ENCODE data around the gene OARD1. TPM values are rescaled to one million over a fixed set of nuclear protein-coding genes. Genes with fewer than 3 reads are reported as not detected.

The OARD1 gene
- total RNA-seq, 1 experiment from 2014 or later, result 12.9 TPM

- Histone ChIP-seq H3K27me3 (replicated peaks) (no peaks in the 10 kb centered on the region), H3K27ac (no peak overlapping the region)
Measured at GRCh38 chr6:41065550-41066026, 6.6 kb downstream of the OARD1 start.

GRCh38 chr6:41064841-41065240, 7.3 kb downstream of the OARD1 start:
- no peak overlapping the region for H3K4me3 ChIP-seq

More at GRCh38 chr6:41065550-41066026, 6.6 kb downstream of the OARD1 start:
- no peak for DNase-seq (ENCODE audit: low read depth in 1 of 2, low spot score in 2 of 2)
- Histone ChIP-seq H3K9me3 (replicated peaks) (no peaks in the 10 kb centered on the region), H3K36me3 (peaks cover 15% of the 10 kb centered on the region), H3K4me1 (replicated peaks) (no peaks in the 10 kb centered on the region), H3K4me3 (no peak overlapping the region)

DNA sequence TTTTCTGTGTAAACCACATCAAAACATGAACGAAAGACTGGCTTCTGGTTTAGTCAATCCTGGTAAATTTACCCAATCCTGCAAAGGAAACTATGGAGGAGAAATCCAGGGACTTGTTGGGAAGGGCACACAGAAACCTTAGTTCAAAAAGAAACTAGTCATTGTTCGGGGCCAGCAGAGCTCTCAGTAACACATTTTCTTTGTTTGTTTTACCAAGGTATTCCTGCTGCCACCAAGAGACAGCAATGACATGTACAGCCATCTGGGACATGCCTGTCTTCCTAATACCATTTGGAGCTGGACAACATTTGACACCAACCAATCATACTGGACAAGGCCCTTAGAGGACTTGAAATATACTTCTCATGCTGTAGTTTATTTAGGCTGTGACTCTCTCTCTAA, 8.3 kb downstream of the OARD1 start:
- no peak overlapping the region for H3K4me3 ChIP-seq
- peaks cover 15% of the 10 kb centered on the region for H3K36me3 ChIP-seq
- no peaks in the 10 kb centered on the region for H3K27me3 ChIP-seq (replicated peaks)
- H3K4me1 ChIP-seq (replicated peaks), result no peaks in the 10 kb centered on the region
- no peak for DNase-seq (ENCODE audit: low read depth in 1 of 2, low spot score in 2 of 2)
- no peak overlapping the region for H3K27ac ChIP-seq
- no peaks in the 10 kb centered on the region for H3K9me3 ChIP-seq (replicated peaks)

More at GRCh38 chr6:41064841-41065240, 7.3 kb downstream of the OARD1 start:
- Histone ChIP-seq H3K9me3 (replicated peaks) (no peaks in the 10 kb centered on the region), H3K27me3 (replicated peaks) (no peaks in the 10 kb centered on the region), H3K4me1 (replicated peaks) (no peaks in the 10 kb centered on the region), H3K36me3 (peaks cover 15% of the 10 kb centered on the region), H3K27ac (no peak overlapping the region)
- DNase-seq (ENCODE audit: low read depth in 1 of 2, low spot score in 2 of 2), result no peak

DNA sequence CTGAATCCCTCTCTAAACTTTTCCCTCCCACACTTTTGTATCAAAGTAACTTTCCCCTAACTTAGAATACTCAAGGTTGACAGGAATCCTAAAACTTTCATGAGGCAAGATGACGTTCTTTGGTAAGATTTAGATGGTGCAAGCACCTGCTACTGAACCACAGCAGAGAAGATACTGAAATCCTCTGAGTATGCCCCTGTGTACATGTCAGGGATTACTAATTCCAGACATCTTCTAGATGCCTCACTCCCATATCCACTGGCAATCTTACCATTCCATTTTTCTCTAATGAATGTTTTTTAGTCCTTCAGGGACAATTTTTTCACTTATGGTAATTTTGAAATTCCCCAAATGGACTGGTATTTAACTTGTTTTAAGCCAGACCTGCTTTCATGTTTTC, 10.1 kb downstream of the OARD1 start:
- Histone ChIP-seq H3K4me3 (no peak overlapping the region), H3K4me1 (replicated peaks) (no peaks in the 10 kb centered on the region), H3K9me3 (replicated peaks) (no peaks in the 10 kb centered on the region), H3K27ac (no peak overlapping the region), H3K36me3 (peaks cover 11% of the 10 kb centered on the region), H3K27me3 (replicated peaks) (no peaks in the 10 kb centered on the region)
- no peak for DNase-seq (ENCODE audit: low read depth in 1 of 2, low spot score in 2 of 2)

DNA sequence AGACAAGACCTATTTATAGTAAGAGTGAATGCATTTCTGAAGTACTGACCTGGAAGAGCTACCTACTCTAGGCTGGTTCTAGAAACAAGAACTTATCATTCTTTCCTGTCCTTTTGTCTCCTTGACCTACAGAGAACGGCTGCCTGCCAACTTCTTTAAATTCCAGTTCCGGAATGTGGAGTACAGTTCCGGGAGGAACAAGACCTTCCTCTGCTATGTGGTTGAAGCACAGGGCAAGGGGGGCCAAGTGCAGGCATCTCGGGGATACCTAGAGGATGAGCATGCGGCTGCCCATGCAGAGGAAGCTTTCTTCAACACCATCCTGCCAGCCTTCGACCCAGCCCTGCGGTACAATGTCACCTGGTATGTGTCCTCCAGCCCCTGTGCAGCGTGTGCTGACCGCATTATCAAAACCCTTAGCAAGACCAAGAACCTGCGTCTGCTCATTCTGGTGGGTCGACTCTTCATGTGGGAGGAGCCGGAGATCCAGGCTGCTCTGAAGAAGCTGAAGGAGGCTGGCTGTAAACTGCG, 10.9 kb downstream of the OARD1 start:
- no peaks in the 10 kb centered on the region for H3K27me3 ChIP-seq (replicated peaks)
- DNase-seq (ENCODE audit: low read depth in 1 of 2, low spot score in 2 of 2), result no peak
- no peaks in the 10 kb centered on the region for H3K4me1 ChIP-seq (replicated peaks)
- H3K36me3 ChIP-seq, result peaks cover 7% of the 10 kb centered on the region
- no peaks in the 10 kb centered on the region for H3K9me3 ChIP-seq (replicated peaks)
- no peak overlapping the region for H3K27ac ChIP-seq
- no peak overlapping the region for H3K4me3 ChIP-seq

GRCh38 chr6:41059556-41059955, 12.6 kb downstream of the OARD1 start:
- H3K27me3 ChIP-seq (replicated peaks), result no peaks in the 10 kb centered on the region
- H3K9me3 ChIP-seq (replicated peaks), result no peaks in the 10 kb centered on the region
- no peak overlapping the region for H3K27ac ChIP-seq
- no peak overlapping the region for H3K4me3 ChIP-seq
- DNase-seq (ENCODE audit: low read depth in 1 of 2, low spot score in 2 of 2), result no peak
- no peaks in the 10 kb centered on the region; the same call in 1 of the 2 replicates for H3K36me3 ChIP-seq
- H3K4me1 ChIP-seq (replicated peaks), result no peaks in the 10 kb centered on the region

DNA sequence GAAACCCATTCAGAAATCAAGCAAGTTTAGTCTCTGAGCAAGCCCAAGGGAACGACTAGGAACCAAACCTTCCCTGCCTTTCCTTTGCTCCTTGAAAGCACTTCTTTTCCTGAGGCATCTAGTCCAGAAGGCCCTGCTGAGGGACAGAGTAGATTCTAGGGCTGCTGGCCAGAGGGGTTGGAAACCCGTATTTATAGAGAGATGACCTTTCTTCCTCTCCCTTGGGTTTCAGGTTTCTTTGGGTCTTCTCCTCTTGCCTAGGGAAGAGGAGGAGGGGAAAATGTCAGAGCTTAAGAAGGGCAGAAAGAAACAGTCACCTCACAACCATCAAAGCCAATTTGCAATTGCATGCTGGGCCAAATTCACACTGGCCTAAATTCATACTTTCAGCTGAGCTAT, 13.4 kb downstream of the OARD1 start:
- no peak overlapping the region for H3K27ac ChIP-seq
- no peaks in the 10 kb centered on the region for H3K36me3 ChIP-seq
- no peak for DNase-seq (ENCODE audit: low read depth in 1 of 2, low spot score in 2 of 2)
- H3K4me1 ChIP-seq (replicated peaks), result no peaks in the 10 kb centered on the region
- H3K9me3 ChIP-seq (replicated peaks), result no peaks in the 10 kb centered on the region
- no peak overlapping the region for H3K4me3 ChIP-seq
- H3K27me3 ChIP-seq (replicated peaks), result no peaks in the 10 kb centered on the region

- Histone ChIP-seq H3K4me1 (replicated peaks) (no peaks in the 10 kb centered on the region), H3K4me3 (no peak overlapping the region), H3K36me3 (no peaks in the 10 kb centered on the region), H3K27me3 (replicated peaks) (no peaks in the 10 kb centered on the region), H3K27ac (no peak overlapping the region), H3K9me3 (replicated peaks) (no peaks in the 10 kb centered on the region)
- no peak for DNase-seq (ENCODE audit: low read depth in 1 of 2, low spot score in 2 of 2)
Measured at GRCh38 chr6:41056768-41057490, 15.2 kb downstream of the OARD1 start.

DNA sequence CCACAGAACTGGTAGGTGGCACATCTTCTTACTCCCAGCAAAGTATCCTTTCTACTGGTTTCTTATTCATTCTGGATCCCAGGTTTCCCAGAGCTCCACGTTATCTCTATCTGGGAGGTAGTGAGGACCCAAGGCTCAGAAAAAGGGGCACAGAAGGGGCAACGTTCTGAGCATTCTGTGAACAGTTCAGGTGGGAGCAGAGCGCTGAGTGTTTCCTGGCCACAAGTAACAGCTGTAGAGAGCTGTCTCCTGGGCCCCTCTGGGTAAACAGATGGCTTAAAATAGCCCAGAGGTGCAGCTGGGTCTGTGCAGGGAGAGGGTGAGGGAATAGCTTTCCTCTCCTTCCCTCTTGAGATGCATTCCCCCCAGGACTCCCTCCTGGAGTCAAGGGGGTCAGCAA, 17.0 kb downstream of the OARD1 start:
- H3K27ac ChIP-seq, result no peak overlapping the region

DNA sequence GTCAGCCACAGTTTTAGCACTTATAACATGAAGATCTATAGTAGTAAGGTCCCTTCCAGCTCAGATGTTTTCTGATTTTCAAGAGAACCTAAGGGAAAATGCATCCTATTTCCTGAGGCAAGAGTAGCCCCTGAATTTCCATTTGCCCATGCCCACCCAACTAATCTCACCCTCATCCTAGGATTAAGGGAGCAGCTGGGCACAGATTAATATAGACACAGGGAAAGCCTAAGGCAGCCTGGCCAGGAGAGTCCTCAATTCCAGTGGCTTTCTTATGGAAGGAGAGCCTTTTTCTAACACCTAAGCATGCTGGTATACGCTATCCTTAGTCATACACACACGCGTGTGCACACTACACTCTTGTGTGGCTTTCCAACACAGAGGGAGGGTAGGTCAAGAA, 17.6 kb downstream of the OARD1 start:
- no peak for DNase-seq (ENCODE audit: low read depth in 1 of 2, low spot score in 2 of 2)
- H3K4me3 ChIP-seq, result no peak overlapping the region
- H3K27me3 ChIP-seq (replicated peaks), result no peaks in the 10 kb centered on the region
- H3K9me3 ChIP-seq (replicated peaks), result no peaks in the 10 kb centered on the region
- H3K27ac ChIP-seq, result no peak overlapping the region
- no peaks in the 10 kb centered on the region for H3K4me1 ChIP-seq (replicated peaks)
- H3K36me3 ChIP-seq, result no peaks in the 10 kb centered on the region

More for the DNA sequence above, 17.0 kb downstream of the OARD1 start:
- H3K4me3 ChIP-seq, result no peak overlapping the region
- no peaks in the 10 kb centered on the region for H3K9me3 ChIP-seq (replicated peaks)
- DNase-seq (ENCODE audit: low read depth in 1 of 2, low spot score in 2 of 2), result no peak
- no peaks in the 10 kb centered on the region for H3K36me3 ChIP-seq
- no peaks in the 10 kb centered on the region for H3K27me3 ChIP-seq (replicated peaks)
- H3K4me1 ChIP-seq (replicated peaks), result no peaks in the 10 kb centered on the region

DNA sequence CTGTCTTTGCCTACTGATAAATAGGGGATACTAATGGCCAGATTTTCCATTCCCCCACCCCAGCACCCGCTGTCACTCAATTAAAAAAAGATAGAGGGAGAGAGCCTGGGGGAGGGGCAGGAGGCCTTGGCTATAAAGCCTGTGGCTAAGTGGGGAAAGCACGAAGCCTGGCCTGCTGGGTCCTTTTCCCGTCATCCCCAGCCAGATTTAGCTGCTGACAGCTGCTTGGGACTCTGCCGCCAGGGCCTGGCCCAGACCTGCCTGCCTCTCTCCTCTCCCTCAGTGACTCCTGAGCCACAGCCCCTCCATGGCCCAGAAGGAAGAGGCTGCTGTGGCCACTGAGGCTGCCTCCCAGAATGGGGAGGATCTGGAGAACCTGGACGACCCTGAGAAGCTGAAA, 19.1 kb downstream of the OARD1 start, which contains the start of gene APOBEC2:
Gene APOBEC2, plus strand, starts transcription at position 162 of the 400 bp plus-strand sequence. Its CDS starts 146 bp downstream, at position 308.
- no peaks in the 10 kb centered on the region for H3K4me1 ChIP-seq (replicated peaks)
- no peaks in the 10 kb centered on the region for H3K36me3 ChIP-seq
- no peaks in the 10 kb centered on the region for H3K9me3 ChIP-seq (replicated peaks)
- no peak for DNase-seq (ENCODE audit: low read depth in 1 of 2, low spot score in 2 of 2)
- H3K27ac ChIP-seq, result no peak within 1 kb of the TSS
- no peaks in the 10 kb centered on the region for H3K27me3 ChIP-seq (replicated peaks)
- H3K4me3 ChIP-seq, result no peak within 1 kb of the TSS

- H3K27ac ChIP-seq, result no peak overlapping the region
- no peaks in the 10 kb centered on the region for H3K36me3 ChIP-seq
- no peak overlapping the region for H3K4me3 ChIP-seq
- DNase-seq (ENCODE audit: low read depth in 1 of 2, low spot score in 2 of 2), result no peak
- no peaks in the 10 kb centered on the region for H3K9me3 ChIP-seq (replicated peaks)
- no peaks in the 10 kb centered on the region for H3K27me3 ChIP-seq (replicated peaks)
- H3K4me1 ChIP-seq (replicated peaks), result no peaks in the 10 kb centered on the region
Measured at GRCh38 chr6:41051873-41052272, 20.3 kb downstream of the OARD1 start.

- no peaks in the 10 kb centered on the region for H3K9me3 ChIP-seq (replicated peaks)
- DNase-seq (ENCODE audit: low read depth in 1 of 2, low spot score in 2 of 2), result no peak
- H3K4me1 ChIP-seq (replicated peaks), result no peaks in the 10 kb centered on the region
- H3K27ac ChIP-seq, result no peak overlapping the region
- H3K4me3 ChIP-seq, result no peak overlapping the region
- H3K36me3 ChIP-seq, result no peaks in the 10 kb centered on the region
- no peaks in the 10 kb centered on the region for H3K27me3 ChIP-seq (replicated peaks)
Measured at GRCh38 chr6:41050536-41050935, 21.6 kb downstream of the OARD1 start.

GRCh38 chr6:41049955-41050354, 22.2 kb downstream of the OARD1 start:
- H3K9me3 ChIP-seq (replicated peaks), result no peaks in the 10 kb centered on the region
- no peaks in the 10 kb centered on the region for H3K27me3 ChIP-seq (replicated peaks)
- H3K27ac ChIP-seq, result no peak overlapping the region
- DNase-seq (ENCODE audit: low read depth in 1 of 2, low spot score in 2 of 2), result no peak
- no peaks in the 10 kb centered on the region for H3K4me1 ChIP-seq (replicated peaks)
- no peak overlapping the region for H3K4me3 ChIP-seq
- no peaks in the 10 kb centered on the region for H3K36me3 ChIP-seq

Measured in SJSA1 (cell line).